Measurements from ENCODE around the gene AXIN2.
A peak's percentile ranks its signal among the peaks of the same experiment; 100 is the strongest.

- TF ChIP-seq CTCF (IDR thresholded peaks at IDR 0.05) (peak in 2 of 4 experiments; percentile 26 to 31), POLR2A (IDR thresholded peaks at IDR 0.05) (no peak)
Observed at GRCh38 chr17:65554553-65555223, 6.8 kb downstream of the AXIN2 start.
